ENCODE data around the gene CARD9. TPM values are rescaled to one million over a fixed set of nuclear protein-coding genes. Genes with fewer than 3 reads are reported as not detected.
"Not testable (repeated sequence)": the region's sequence is repeated elsewhere in the genome, so short reads cannot be mapped to it uniquely, and the experiment has no call there.

The CARD9 gene
- total RNA-seq, 1 donor from 2014 or later, result 1.4 TPM

DNA sequence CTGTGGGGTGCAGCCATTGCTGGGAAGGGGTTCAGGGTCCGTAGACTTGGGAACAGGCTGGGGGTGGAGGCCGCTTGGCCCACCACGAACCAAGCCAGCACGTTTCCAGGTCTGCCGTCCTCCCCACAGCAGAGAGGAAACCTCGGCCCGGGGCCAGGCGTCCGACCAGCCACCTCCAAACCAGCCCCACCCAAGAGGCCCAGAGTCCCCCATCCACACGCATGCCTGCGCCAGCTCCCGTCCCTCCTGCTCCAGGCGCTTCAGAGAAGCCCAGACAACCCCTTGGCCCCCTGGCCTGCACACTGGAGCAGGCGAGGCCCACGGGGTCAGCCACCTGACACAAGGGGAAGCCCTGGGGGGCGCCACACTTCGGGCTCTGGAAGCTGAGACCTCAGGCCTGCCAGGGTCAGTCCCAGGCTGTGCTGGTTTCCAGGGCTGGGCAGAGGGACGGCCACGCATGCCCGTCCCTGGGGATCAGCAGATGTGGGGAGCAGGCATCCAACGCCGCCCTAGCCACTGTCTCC, 16.2 kb downstream of the CARD9 start:
- intact Hi-C loops (cut with DNase I), result no loop called here
- DNase-seq (ENCODE audit: missing footprints) (no peak), ATAC-seq (no peak)

GRCh38 chr9:136355616-136356557, 17.6 kb downstream of the CARD9 start:
- no peak for DNase-seq (ENCODE audit: missing footprints)
- intact Hi-C loops (cut with DNase I), result no loop called here
- no peak for ATAC-seq

GRCh38 chr9:136354592-136355085, 18.8 kb downstream of the CARD9 start:
- no peak for DNase-seq (ENCODE audit: missing footprints)
- intact Hi-C loops (cut with DNase I), result no loop called here
- ATAC-seq, result peak; percentile 60

DNA sequence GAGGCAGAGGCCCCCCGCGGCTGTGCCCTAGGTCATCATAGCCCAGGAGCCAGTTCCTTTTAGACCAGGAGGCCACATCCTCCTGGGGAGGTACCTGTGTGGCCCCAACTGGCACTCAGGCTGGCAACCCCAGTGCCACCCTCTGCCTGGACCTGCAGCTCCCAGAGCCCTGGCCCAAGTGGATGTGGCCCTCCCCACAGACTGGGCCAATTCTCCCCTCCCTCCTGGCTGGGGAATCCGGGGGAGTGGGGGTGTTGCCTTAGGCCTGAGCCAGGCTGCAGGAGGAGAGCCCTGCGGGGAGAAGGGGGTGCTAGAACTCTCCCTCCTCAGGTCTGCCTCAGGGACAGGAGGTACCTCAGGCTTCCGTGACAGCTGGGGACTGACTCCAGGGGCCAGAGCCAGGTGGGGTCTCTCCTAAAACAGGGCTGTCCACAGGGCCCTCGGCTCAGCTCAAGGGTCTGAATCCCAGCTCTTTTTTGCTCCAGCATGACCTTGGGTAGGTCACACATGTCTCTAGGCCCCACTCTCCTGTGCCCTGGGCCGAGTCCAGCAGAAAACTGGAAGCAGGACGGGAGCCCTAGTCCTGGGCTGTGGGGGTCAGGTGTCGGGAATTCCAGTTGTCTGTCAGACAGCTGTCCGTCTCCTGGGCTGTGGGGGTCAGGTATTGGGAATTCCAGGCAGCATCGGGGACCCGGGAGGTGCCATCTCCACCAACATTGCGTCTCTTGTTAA, 19.5 kb downstream of the CARD9 start:
- DNase-seq (ENCODE audit: missing footprints) (no peak), ATAC-seq (peak; percentile 17)
- intact Hi-C loops (cut with DNase I), result no loop called here

DNA sequence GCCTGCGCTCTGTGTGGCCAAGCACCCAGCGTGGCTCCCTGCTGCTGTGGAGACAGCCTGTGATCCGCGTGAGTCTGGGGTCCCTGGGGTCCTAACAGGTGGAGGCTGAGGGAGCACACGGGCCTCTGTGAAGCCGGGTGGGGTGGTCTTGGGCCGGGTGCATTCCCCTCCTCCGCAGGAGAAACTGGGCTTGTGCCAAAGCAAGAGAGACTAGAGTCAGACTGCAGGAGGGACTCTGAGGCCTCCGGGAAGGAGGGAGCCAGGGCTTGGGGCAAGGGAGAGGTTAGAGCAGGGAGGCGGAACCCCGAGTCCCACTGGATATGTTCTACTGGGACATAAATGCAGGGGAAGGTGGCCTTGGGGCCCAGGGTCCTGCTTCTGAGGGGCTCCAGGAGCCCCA, 20.4 kb downstream of the CARD9 start:
- ATAC-seq, result no peak
- intact Hi-C loops (cut with DNase I), result no loop called here

DNA sequence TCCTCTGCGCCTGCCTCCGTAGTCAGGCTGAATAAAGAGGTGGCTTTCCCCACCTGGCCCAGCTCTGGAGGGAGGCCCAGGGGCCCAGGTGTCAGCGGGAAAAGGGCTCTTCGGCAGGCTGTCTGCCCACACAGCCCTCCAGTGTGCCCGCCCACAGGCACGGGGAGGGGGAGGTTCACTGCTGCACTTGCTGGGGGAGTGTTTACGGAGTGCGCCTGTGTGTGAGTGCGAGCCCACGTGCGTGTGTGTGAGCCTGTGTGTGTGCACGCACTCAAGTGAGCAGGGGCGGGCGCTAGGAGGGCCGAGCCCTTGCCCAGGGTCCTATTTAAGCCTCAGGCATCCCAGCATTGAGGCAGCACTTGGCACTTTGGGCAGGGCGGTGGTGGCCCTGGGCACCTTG, 20.8 kb downstream of the CARD9 start:
- intact Hi-C loops (cut with DNase I), result no loop called here
- ATAC-seq, result peak; percentile 16
- DNase-seq (ENCODE audit: missing footprints), result no peak

More for the DNA sequence above, 20.4 kb downstream of the CARD9 start:
- DNase-seq (ENCODE audit: missing footprints), result no peak

DNA sequence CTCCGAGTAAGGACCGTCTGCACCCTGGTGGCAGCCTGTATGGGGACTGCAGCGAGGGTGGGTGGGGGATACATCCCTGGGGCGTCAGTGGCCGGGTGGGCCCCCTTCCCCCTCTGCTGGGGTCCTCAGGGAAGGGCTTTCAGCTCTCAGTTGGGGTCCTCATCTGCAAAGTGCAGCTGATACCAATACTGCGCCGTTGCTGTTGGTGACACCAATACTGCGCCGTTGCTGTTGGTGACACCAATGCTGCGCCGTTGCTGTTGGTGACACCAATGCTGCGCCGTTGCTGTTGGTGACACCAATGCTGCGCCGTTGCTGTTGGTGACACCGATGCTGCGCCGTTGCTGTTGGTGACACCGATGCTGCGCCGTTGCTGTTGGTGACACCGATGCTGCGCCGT, 21.6 kb downstream of the CARD9 start:
- intact Hi-C loops (cut with DNase I); ATAC-seq; DNase-seq (ENCODE audit: missing footprints): not testable (repeated sequence)

DNA sequence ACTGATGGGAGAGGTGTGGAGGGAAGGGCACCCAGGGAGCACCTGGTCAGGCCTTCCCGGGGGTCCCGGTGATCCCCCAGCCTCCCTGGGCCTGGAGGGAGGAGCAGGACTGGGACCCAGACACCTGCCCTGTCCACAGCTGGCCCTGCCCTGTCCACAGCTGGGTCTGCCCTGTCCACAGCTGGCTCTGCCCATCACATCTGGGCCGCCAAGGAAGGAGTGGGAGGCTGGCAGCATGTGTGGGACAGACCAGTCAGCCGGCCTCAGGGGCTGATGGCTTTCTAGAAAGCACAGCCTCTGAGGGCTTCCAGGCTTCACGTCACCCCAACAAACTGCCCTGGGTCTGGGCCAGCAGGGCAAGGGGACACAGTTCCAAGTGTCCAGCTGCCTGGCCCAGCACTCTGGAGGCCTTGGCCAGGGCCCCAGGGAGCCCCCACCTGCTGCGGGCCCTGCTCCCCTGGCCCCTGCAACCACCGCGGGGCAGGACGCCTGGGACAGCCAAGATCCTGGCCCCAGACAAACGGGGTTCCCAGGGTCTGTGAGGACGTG, 22.1 kb downstream of the CARD9 start:
- intact Hi-C loops (cut with DNase I), result no loop called here
- no peak for ATAC-seq
- no peak for DNase-seq (ENCODE audit: missing footprints)

DNA sequence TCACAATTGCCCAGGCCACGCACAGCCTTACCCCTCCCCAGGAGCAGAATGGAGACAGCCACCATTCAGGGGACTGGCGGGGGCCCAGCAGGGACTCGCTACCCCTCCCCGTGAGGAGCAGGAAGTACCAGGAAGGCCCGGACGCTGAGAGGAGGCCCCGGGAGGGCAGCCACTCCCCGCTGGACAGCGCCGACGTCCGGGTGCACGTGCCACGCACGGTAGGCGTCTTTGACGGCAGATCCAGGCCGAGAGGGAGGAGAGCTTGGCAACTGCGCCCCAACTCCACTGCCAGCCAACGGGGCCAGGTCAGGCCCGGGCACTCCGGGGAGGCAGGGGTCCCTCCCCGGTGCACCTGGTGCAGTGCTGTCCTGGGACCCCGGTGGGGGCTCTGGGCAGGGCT, 23.9 kb downstream of the CARD9 start:
- intact Hi-C loops (cut with DNase I), result no loop called here
- ATAC-seq, result no peak
- no peak for DNase-seq (ENCODE audit: missing footprints)

GRCh38 chr9:136348691-136349090, 24.8 kb downstream of the CARD9 start:
- DNase-seq (ENCODE audit: missing footprints) (no peak), ATAC-seq (no peak)
- intact Hi-C loops (cut with DNase I), result no loop called here

- ATAC-seq (no peak), DNase-seq (ENCODE audit: missing footprints) (no peak)
- intact Hi-C loops (cut with DNase I), result no loop called here
These were observed 25.8 kb downstream of the CARD9 start for GRCh38 chr9:136347472-136348256.

DNA sequence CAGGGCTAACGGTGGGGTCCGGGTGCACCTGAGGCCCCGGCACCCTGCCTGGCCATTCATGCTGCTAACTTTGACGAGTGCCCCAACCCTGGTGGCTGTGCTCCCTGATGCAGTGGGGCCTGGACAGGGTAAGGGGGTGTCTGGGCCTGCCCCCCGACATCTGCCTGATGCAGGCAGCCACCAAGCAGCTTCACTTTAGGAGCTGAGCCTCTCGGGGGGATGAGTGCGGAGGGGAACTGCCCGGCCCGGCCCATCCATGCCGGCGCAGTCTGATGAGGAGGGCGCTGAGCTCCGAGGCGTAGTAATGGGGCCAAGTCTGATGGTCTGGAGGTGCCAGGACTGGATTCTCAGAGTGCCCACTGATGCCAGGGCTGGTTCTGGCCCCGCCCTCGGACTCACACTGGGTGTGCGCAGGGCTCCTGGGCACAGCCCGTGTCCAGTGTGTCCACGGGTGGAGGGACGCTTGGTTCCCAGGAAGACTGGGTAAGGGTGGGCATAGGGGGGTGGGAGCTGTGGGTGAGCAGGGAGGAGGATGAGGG, 26.5 kb downstream of the CARD9 start:
- intact Hi-C loops (cut with DNase I), result no loop called here
- no peak for ATAC-seq

DNA sequence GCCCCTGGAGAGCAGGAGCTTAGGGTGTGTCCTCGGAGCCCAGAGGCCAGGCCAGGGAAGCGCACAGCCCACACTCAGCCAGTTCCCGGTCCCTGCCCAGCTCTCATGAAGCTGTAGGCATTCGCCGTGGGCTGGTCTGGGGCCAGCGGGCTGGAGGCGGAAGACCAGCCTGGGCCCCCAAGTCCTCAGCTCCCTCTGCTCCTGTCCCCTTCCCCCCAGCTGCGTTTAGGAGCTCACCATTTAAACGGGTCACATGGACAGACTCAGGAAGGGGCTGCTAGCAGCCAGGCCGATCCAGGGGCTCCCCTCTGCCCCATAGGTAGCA, 27.4 kb downstream of the CARD9 start:
- DNase-seq (ENCODE audit: missing footprints), result no peak
- intact Hi-C loops (cut with DNase I), result no loop called here
- ATAC-seq, result no peak

More for the DNA sequence above, 26.5 kb downstream of the CARD9 start:
- no peak for DNase-seq (ENCODE audit: missing footprints)

- ATAC-seq (peak; percentile 49), DNase-seq (ENCODE audit: missing footprints) (peak; percentile 87)
- intact Hi-C loops (cut with DNase I), result no loop called here
These were observed 27.9 kb downstream of the CARD9 start for GRCh38 chr9:136345281-136346156.

DNA sequence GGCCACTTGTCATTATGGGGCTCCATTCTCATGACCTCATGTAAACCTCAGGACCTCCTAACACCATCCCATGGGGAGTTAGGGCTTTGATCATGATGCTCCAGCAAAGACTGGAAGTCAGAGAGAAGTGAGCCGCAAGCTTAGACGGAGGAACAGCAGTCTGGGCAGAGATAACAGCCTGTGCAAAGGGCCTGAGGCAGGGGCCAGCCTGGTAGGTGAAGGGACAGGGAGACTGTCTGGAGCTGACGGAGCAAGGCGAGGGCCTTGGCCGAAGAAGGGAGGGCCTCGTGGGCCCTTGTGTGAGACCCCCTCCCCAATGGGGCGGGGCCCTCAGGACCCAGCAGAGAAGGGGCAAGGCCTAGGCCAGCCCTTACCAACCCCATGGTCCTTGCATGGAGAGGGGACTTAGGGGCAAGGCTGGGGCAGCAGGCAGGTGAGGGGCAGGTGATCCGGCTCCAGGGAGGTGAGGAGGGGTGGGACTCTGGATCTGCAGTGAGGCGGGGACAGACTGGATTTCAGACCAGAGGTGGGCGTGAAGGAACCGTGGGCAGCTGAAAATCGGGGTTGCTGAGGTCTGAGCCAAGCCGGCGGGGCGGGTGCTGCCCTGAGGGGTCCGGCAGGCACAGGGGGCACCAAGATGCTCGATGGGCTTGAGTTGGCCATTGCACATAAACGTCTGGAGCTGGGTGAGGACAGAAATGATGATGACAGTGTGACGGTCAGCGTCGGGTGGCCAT, 28.8 kb downstream of the CARD9 start:
- DNase-seq (ENCODE audit: missing footprints) (no peak), ATAC-seq (no peak)
- intact Hi-C loops (cut with DNase I), result no loop called here

DNA sequence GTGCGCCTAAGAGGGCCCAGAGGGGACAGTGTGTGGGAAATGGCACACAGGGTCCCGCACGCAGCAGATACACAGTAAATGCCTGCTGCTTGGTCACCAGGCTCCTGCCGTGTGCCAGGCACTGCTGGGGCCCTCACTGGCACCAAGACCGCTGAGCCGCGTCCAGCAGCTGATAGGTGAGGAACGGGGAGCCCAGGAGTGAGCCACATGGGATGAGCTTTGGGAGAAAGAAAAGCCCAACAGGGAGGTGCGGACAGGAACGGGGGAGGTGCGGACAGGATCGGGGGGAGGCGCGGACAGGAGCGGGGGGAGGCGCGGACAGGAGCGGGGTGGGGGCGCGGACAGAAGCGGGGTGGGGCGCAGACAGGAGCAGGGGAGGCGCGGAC, 29.6 kb downstream of the CARD9 start:
- intact Hi-C loops (cut with DNase I), result loop anchor here (1.0 kb wide), 1 partner anchor 19 kb away; the partner anchor contains the start of gene DNLZ
- no peak for ATAC-seq
- no peak for DNase-seq (ENCODE audit: missing footprints)

Measured in Right ventricle myocardium inferior (tissue), 1 donor.